Lower leg skin (tissue), 3 donors: Measurements from ENCODE around the gene ADCY2.

Source experiments
- CTCF ChIP-seq, 3 donors: fragments of 450-650 bp; IDR thresholded peaks; one replicate each; pipeline ENCODE4 v1.5.1; 2016; ENCODE audit warnings: antibody characterized with exemption in 3 of 3, mild to moderate bottlenecking in 3 of 3, moderate library complexity in 2 of 3
- POLR2A ChIP-seq, 2 donors: fragments of 450-650 bp; IDR thresholded peaks; one replicate each; pipeline ENCODE4 v1.6.1; 2016 to 2017; ENCODE audit warnings: antibody characterized with exemption in 2 of 2, mild to moderate bottlenecking in 1 of 2, moderate library complexity in 1 of 2

GRCh38 chr5:7668161-7668560 lies 272.2 kb downstream of the ADCY2 start:
- no peak for TF ChIP-seq CTCF (IDR thresholded peaks at IDR 0.05)
- TF ChIP-seq POLR2A (IDR thresholded peaks at IDR 0.05) = no peak
